Measurements from ENCODE around the gene NEK2. TPM values are rescaled to one million over a fixed set of nuclear protein-coding genes. Genes with fewer than 3 reads are reported as not detected.

Gene NEK2
- total RNA-seq, 3 donors from 2014 or later = 1.2 to 12.7 (median 2.5) TPM

- H3K36me3 ChIP-seq (ENCODE audit: low read depth) = no peaks in the 10 kb centered on the region
- ATAC-seq (no peak), DNase-seq (no peak)
- no peak overlapping the region for H3K4me3 ChIP-seq
- TF ChIP-seq CTCF (IDR thresholded peaks at IDR 0.05) = no peak
- intact Hi-C loops (cut with DNase I, micrococcal nuclease) = loop anchor here in 1 of 2 donors (10.0 kb wide), 1 partner anchor 67 kb away; the partner anchor contains the start of gene SLC30A1
- no peaks in the 10 kb centered on the region for H3K9me3 ChIP-seq
- peaks cover 19% of the 10 kb centered on the region for H3K4me1 ChIP-seq (ENCODE audit: low read depth)
Observed at GRCh38 chr1:211641942-211642341, 33.5 kb downstream of the NEK2 start.

- DNase-seq (no peak), ATAC-seq (no peak)
- intact Hi-C loops (cut with DNase I, micrococcal nuclease) = loop anchor here in 1 of 2 donors (10.0 kb wide), 1 partner anchor 66 kb away; the partner anchor contains the start of gene SLC30A1
- Histone ChIP-seq H3K4me3 (no peak overlapping the region), H3K4me1 (ENCODE audit: low read depth) (peaks cover 19% of the 10 kb centered on the region), H3K36me3 (ENCODE audit: low read depth) (no peaks in the 10 kb centered on the region), H3K9me3 (no peaks in the 10 kb centered on the region)
- no peak for TF ChIP-seq CTCF (IDR thresholded peaks at IDR 0.05)
Observed at GRCh38 chr1:211641044-211641800, 34.2 kb downstream of the NEK2 start.

- no peaks in the 10 kb centered on the region for H3K9me3 ChIP-seq
- intact Hi-C loops (cut with DNase I, micrococcal nuclease) = loop anchor here in 1 of 2 donors (10.0 kb wide), 1 partner anchor 65 kb away; the partner anchor contains the start of gene SLC30A1
- no peak overlapping the region for H3K4me3 ChIP-seq
- no peaks in the 10 kb centered on the region for H3K36me3 ChIP-seq (ENCODE audit: low read depth)
- no peak for DNase-seq
- TF ChIP-seq CTCF (IDR thresholded peaks at IDR 0.05) = no peak
- no peak for ATAC-seq
- peaks cover 19% of the 10 kb centered on the region for H3K4me1 ChIP-seq (ENCODE audit: low read depth)
Observed at GRCh38 chr1:211640301-211640630, 35.2 kb downstream of the NEK2 start.

- no peak for TF ChIP-seq CTCF (IDR thresholded peaks at IDR 0.05)
- ATAC-seq = no peak
- H3K36me3 ChIP-seq (ENCODE audit: low read depth) = no peaks in the 10 kb centered on the region
- H3K4me3 ChIP-seq = no peak overlapping the region
- H3K9me3 ChIP-seq = no peaks in the 10 kb centered on the region
- peaks cover 19% of the 10 kb centered on the region for H3K4me1 ChIP-seq (ENCODE audit: low read depth)
- intact Hi-C loops (cut with DNase I, micrococcal nuclease) = loop anchor here in 1 of 2 donors (10.0 kb wide), 1 partner anchor 65 kb away; the partner anchor contains the start of gene SLC30A1
- no peak for DNase-seq
Observed at GRCh38 chr1:211639475-211640300, 35.7 kb downstream of the NEK2 start.

GRCh38 chr1:211638689-211639101, 36.7 kb downstream of the NEK2 start:
- Histone ChIP-seq H3K4me1 (ENCODE audit: low read depth) (peaks cover 10% of the 10 kb centered on the region), H3K9me3 (no peaks in the 10 kb centered on the region), H3K36me3 (ENCODE audit: low read depth) (no peaks in the 10 kb centered on the region), H3K4me3 (no peak overlapping the region)
- intact Hi-C loops (cut with DNase I, micrococcal nuclease) = no loop called here
- peak; percentile 25 for ATAC-seq
- no peak for TF ChIP-seq CTCF (IDR thresholded peaks at IDR 0.05)
- peak in 1 of 3 donors; percentile 6 for DNase-seq
